Liver (tissue), 3 donors: ENCODE measurements around the gene C9orf153.

ENCODE experiments used
- EGR1 ChIP-seq, 2 donors: IDR thresholded peaks; 2 replicates each; pipeline ENCODE4 v1.6.1; 2016 to 2018; ENCODE audit warnings: antibody characterized with exemption in 2 of 2, low read depth in 2 of 2
- FOXA1 ChIP-seq: IDR thresholded peaks from 2 replicates; pipeline ENCODE4 v1.6.1; 2016; ENCODE audit warnings: antibody characterized with exemption
- GABPA ChIP-seq, 2 donors: IDR thresholded peaks in 1 of 2; conservative IDR thresholded peaks in 1 of 2; 2 replicates each; pipeline ENCODE4 v1.6.1; 2016; ENCODE audit warnings: antibody characterized with exemption in 2 of 2, mild to moderate bottlenecking in 1 of 2, moderate library complexity in 1 of 2
- JUND ChIP-seq, 2 donors: IDR thresholded peaks; 2 replicates each; pipeline ENCODE4 v1.6.1; 2016; ENCODE audit warnings: antibody characterized with exemption in 2 of 2
- SP1 ChIP-seq: IDR thresholded peaks from 2 replicates; pipeline ENCODE4 v1.6.1; 2018; ENCODE audit warnings: antibody characterized with exemption, mild to moderate bottlenecking
- TAF1 ChIP-seq: conservative IDR thresholded peaks from 2 replicates; pipeline ENCODE4 v1.6.1; 2016; ENCODE audit warnings: antibody characterized with exemption, mild to moderate bottlenecking
- YY1 ChIP-seq: IDR thresholded peaks from 2 replicates; pipeline ENCODE4 v1.6.1; 2016; ENCODE audit warnings: antibody characterized with exemption, mild to moderate bottlenecking
- TF ChIP-seq, protein P1 (sequence below): IDR thresholded peaks from 2 replicates; pipeline ENCODE4 v1.6.1; 2016; ENCODE audit warnings: antibody characterized with exemption, mild to moderate bottlenecking
- TF ChIP-seq, protein P2 (sequence below): fragments of 150-350 bp; IDR thresholded peaks from 2 replicates; pipeline ENCODE4 v1.5.1; 2017; ENCODE audit warnings: improper control_type of control experiment, low read depth, low read length; ENCODE audit not compliant: missing input control
- TF ChIP-seq, protein P3 (sequence below): IDR thresholded peaks from 2 replicates; pipeline ENCODE4 v1.6.1; 2016; ENCODE audit warnings: antibody characterized with exemption
- donor health status: healthy.
- donor health status: healthy.

DNA sequence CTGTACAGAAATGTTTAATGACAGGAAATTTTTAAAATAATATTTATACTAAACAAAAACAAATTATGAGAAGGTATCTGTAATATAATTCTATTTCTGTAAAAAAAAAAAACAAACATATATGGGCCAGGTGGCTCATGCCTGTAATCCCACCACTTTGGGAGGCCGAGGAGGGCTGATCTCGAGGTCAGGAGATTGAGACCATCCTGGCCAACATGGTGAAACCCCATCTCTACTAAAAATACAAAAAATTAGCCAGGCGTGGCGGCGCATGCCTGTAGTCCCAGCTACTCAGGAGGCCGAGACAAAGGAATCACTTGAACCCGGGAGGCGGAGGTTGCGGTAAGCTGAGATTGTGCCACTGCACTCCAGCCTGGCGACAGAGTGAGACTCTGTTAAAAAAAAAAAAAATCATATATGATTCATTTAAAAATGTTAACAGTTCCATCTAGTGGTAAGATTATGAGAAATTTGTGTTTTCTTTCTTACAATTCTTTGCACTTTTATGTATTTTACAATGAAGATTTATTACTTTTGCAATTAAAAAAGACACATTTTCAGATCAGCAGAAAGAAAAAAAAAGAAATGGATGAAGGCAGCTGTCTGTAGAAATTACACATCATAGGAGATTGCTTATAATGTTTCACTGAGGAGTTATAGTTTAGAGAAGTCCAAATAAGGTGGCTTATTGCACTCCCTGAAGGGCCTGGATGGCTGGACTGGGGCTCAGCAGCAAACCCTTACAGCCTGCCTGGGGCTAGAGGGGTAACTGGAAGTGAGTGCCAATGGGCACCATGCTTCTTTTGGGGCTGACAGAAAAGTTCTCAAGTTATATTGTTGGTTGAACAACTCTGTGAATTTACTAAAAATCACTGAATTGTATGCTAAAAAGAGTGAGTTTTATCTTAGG, 20.3 kb downstream of the C9orf153 start:
- TF ChIP-seq TAF1 (no peak), JUND (IDR thresholded peaks at IDR 0.05) (no peak), GABPA (IDR thresholded peaks at IDR 0.05 in 1 of 2, conservative IDR thresholded peaks at IDR 0.05 in 1 of 2) (no peak), EGR1 (IDR thresholded peaks at IDR 0.05; ENCODE audit: low read depth in 2 of 2) (no peak), FOXA1 (no peak), YY1 (no peak), SP1 (no peak)
- TF ChIP-seq, protein P1, sequence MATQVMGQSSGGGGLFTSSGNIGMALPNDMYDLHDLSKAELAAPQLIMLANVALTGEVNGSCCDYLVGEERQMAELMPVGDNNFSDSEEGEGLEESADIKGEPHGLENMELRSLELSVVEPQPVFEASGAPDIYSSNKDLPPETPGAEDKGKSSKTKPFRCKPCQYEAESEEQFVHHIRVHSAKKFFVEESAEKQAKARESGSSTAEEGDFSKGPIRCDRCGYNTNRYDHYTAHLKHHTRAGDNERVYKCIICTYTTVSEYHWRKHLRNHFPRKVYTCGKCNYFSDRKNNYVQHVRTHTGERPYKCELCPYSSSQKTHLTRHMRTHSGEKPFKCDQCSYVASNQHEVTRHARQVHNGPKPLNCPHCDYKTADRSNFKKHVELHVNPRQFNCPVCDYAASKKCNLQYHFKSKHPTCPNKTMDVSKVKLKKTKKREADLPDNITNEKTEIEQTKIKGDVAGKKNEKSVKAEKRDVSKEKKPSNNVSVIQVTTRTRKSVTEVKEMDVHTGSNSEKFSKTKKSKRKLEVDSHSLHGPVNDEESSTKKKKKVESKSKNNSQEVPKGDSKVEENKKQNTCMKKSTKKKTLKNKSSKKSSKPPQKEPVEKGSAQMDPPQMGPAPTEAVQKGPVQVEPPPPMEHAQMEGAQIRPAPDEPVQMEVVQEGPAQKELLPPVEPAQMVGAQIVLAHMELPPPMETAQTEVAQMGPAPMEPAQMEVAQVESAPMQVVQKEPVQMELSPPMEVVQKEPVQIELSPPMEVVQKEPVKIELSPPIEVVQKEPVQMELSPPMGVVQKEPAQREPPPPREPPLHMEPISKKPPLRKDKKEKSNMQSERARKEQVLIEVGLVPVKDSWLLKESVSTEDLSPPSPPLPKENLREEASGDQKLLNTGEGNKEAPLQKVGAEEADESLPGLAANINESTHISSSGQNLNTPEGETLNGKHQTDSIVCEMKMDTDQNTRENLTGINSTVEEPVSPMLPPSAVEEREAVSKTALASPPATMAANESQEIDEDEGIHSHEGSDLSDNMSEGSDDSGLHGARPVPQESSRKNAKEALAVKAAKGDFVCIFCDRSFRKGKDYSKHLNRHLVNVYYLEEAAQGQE: no peak
- TF ChIP-seq, protein P2, sequence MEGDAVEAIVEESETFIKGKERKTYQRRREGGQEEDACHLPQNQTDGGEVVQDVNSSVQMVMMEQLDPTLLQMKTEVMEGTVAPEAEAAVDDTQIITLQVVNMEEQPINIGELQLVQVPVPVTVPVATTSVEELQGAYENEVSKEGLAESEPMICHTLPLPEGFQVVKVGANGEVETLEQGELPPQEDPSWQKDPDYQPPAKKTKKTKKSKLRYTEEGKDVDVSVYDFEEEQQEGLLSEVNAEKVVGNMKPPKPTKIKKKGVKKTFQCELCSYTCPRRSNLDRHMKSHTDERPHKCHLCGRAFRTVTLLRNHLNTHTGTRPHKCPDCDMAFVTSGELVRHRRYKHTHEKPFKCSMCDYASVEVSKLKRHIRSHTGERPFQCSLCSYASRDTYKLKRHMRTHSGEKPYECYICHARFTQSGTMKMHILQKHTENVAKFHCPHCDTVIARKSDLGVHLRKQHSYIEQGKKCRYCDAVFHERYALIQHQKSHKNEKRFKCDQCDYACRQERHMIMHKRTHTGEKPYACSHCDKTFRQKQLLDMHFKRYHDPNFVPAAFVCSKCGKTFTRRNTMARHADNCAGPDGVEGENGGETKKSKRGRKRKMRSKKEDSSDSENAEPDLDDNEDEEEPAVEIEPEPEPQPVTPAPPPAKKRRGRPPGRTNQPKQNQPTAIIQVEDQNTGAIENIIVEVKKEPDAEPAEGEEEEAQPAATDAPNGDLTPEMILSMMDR: no peak
- TF ChIP-seq, protein P3, sequence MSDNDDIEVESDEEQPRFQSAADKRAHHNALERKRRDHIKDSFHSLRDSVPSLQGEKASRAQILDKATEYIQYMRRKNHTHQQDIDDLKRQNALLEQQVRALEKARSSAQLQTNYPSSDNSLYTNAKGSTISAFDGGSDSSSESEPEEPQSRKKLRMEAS: no peak
